ENCODE data around the gene PLEKHH3.

DNA sequence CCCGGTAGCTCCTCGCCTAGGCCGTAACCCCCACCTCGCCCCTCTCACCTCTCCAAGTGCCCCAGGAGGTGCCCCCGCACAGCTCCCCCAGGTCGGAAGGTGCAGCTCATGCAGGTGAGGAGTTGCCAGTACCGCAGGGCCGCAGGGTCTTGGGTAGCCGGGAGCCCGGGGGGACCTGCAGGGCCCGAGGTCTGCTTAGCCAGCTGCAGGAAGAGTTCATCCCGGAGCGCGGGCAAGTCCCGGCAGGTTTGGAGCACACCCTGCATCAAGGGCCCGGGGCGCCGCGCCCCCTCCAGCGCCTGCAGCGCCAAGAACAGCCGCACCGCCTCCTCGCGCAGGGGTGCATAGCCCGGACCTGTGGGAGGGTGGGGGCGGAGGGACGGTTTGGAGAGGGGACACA is 4.8 kb downstream of the PLEKHH3 start:
- TF ChIP-seq CTCF (IDR thresholded peaks at IDR 0.05) (no peak), POLR2A (IDR thresholded peaks at IDR 0.05) (no peak)

Measured in right lobe of liver (tissue), 4 donors.